Measurements from ENCODE around the gene FAM13A.

GRCh38 chr4:88797725-88798124, 259.3 kb downstream of the FAM13A start:
- TF ChIP-seq CTCF (IDR thresholded peaks at IDR 0.05) (no peak), EZH2 (IDR thresholded peaks at IDR 0.05; ENCODE audit: borderline replicate concordance, insufficient read depth, low read depth, low read length, poor library complexity, severe bottlenecking) (no peak)
